Stimulated activated CD4-positive, alpha-beta T cell treated with anti-CD3 and anti-CD28 coated beads, Interleukin-1b, Interleukin-23, amount 100 ng/mL, for 4 hours (primary cell): ENCODE measurements around the gene NRXN3.

ENCODE experiments used
- DNase-seq, 2 donors: peaks; one replicate each; pipeline ENCODE4 v3.0.0-alpha.2; 2020; ENCODE audit warnings: low read depth in 2 of 2

NRXN3 gene

GRCh38 chr14:78709795-78710557 is 539.8 kb downstream of the NRXN3 start:
- DNase-seq = no peak

GRCh38 chr14:78710963-78711362 is 540.8 kb downstream of the NRXN3 start:
- no peak for DNase-seq

DNA sequence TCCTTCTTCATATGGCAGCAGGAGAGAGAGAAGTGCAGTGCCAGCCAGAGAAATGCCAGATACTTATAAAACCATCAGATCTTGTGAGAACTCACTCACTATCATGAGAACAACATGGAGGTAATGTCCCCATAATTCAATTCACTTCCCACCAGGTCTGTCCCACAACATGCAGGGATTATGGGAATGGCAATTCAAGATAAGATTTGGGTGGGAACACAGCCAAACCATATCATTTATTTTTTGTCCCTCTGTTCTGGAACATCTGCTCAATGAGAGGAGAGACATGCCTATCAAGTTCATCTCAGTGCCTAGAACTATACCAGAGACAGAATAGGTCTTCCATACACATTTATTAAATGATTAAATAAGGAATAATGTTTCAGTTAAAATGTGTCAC is 543.5 kb downstream of the NRXN3 start:
- DNase-seq = no peak

GRCh38 chr14:78714711-78715110 is 544.5 kb downstream of the NRXN3 start:
- no peak for DNase-seq

DNA sequence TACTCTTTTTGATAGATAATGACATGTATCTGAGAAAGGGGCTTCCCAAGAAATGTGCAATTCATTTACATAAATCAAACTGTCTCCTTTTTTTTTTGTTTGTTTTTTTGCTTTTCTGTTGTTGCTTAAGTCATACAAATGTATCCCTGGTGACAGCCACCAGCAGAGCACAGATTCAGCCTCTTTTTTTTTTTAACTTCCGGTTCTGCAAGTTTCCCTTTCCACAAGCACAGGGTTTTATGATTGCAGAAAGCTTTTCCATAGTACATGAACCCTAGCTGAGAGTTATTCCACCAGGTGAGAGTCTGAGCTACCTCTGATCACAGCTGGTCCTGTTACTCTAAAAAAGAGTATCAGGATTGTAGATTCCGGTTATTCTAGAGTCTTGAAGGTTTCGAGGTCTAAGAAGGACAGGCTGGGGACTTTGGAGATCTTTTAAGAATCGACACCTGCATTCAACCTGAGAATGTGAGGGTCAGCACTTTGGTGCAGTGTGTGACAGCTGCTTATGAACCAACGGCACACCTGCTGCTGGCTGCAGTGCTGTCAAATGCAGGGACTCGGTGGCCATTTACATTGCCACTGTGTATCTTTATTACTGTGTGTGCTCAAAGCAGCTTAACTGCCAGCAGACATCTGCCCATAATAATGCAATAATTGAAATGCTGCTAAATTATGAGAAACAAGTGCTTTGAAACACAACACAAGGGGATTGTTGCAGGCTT is 551.7 kb downstream of the NRXN3 start:
- DNase-seq = no peak

- DNase-seq = no peak
Observed at GRCh38 chr14:78725086-78725485, 554.9 kb downstream of the NRXN3 start.

DNA sequence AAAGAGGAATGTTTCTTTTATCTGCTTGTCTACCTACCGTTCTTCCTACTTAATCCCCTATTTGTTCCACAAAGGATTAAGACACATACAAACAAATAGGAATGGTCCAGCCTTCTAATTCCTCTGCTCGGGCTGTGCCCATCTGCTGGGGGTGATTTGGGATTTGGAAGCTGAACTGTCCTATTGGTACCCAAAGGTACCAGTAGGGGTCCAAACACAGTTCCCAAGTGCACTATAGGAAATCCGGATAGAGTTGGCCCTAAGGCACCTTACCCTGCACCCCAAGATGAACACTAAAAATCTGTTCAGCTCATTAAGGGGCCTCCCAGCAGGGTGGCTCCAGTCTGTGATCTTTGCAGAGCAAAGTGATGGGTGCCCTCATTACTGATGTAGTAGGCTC is 566.9 kb downstream of the NRXN3 start:
- no peak for DNase-seq

- no peak for DNase-seq
Observed at GRCh38 chr14:78737601-78738000, 567.4 kb downstream of the NRXN3 start.

GRCh38 chr14:78746086-78746595 is 576.0 kb downstream of the NRXN3 start:
- DNase-seq = no peak

GRCh38 chr14:78747813-78748212 is 577.6 kb downstream of the NRXN3 start:
- DNase-seq = no peak

- DNase-seq = no peak
Observed at GRCh38 chr14:78752518-78753188, 582.5 kb downstream of the NRXN3 start.

GRCh38 chr14:78754059-78754458 is 583.9 kb downstream of the NRXN3 start:
- DNase-seq = no peak

DNA sequence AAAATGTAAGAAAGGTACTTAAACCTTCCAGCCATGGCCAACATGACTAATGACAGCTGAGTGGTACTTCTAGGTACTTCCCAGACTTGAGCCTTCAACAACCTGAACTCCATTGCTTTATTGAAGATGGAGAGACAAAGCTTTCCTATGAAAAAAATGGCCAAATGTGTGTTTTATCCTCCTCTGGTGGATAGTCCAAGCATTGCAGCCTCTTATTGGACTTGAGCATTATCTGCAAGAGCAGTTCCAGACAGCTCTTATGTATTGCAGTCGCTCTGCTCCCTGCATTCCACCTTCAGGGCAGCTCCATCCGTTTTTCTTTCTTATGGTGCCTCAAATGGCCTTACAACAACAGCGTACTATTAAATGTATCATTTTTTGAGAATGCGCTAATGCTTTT is 588.2 kb downstream of the NRXN3 start:
- DNase-seq = no peak

GRCh38 chr14:78762331-78762730 is 592.2 kb downstream of the NRXN3 start:
- no peak for DNase-seq

DNA sequence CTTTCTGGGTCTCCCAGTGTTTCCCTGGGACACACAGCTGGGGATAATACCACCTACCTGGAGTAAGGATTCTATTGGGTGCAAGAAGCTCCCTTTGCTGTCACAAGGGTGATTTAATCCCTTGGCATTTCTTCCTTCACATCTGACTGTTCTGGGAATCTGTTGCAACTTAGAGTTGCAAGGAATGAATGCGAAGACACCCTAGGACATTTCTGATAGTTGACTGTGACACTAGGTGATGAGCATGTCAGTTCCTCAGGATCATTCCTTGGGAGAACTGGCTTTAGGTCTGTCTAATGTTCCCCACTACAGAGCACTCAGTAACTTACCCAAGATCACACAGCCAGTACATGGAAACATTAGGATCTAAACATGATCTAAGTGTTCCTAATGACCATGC is 593.6 kb downstream of the NRXN3 start:
- no peak for DNase-seq

- no peak for DNase-seq
Observed at GRCh38 chr14:78764240-78764639, 594.1 kb downstream of the NRXN3 start.

DNA sequence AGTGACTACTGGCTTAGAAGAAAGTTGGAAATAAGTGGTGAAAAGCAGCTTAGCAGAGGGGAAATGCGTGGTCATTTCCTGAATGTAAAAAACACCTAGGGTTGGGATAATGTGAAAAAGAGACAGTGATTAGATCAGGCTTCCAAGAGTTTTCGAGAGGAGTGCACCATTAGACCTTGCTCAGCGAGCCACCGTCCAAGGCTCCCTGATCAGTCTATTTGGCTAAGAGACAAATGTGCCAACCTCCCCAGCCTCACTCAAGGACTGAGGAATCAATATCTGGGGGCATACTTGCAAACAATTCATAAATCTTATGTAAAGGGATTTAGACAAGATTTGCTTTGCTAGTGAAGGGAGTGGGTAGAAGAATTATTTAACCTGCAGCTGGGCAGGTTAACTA is 594.5 kb downstream of the NRXN3 start:
- no peak for DNase-seq

DNA sequence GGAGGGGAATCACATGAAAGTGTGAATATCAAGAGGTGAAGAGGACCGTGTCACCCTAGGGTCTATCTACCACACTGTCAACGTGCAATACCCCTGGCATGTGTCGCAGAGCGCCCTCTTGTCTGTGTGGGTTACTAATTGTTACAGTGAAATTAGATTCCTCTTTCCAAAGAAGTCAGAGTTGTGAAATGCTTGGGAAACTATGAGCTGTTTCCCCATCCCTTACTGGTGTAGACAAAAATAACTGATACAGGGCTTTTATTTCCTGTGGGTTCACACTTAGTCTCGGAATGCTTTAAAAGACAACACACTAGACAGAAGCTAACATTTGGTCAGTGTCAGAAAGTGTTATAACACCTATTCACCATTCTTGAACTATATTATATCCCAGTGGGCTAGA is 597.3 kb downstream of the NRXN3 start:
- DNase-seq = no peak

DNA sequence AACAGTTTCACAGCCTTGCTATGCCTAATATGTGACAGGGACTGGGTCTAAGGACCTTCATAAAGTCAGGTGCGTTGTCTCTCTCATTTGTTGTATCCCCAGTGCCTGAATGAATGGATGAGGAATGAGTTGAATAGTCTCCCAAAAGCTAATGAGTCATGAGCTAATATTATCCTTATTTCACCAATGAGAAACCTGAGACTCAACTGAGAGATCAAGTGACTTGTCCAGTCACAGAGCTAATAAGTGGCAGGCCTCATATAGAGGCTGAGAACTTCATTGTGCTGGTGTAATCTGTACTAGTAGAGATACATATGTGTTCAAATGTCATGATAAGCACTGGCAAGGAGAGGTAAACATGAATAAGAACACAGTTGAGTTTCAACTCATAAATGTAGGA is 612.4 kb downstream of the NRXN3 start:
- no peak for DNase-seq

- DNase-seq = no peak
Observed at GRCh38 chr14:78785265-78785664, 615.1 kb downstream of the NRXN3 start.

GRCh38 chr14:78788467-78789360 is 618.5 kb downstream of the NRXN3 start:
- no peak for DNase-seq

- no peak for DNase-seq
Observed at GRCh38 chr14:78790271-78790670, 620.1 kb downstream of the NRXN3 start.
